Ectodermal cell (in vitro differentiated cells): ENCODE measurements around the gene CENPU.
"Not testable (repeated sequence)": the region's sequence is repeated elsewhere in the genome, so short reads cannot be mapped to it uniquely, and the experiment has no call there.

ENCODE experiments used
- H3K27ac ChIP-seq: 2 replicates; pipeline ENCODE4 v1.7.0; 2013; ENCODE audit warnings: mild to moderate bottlenecking, low read depth, low read length; ENCODE audit not compliant: insufficient read depth, poor library complexity, severe bottlenecking
- H3K27me3 ChIP-seq: 2 replicates; pipeline ENCODE4 v1.7.0; 2013; ENCODE audit warnings: mild to moderate bottlenecking, low read length; ENCODE audit not compliant: insufficient read depth, control insufficient read depth, poor library complexity, severe bottlenecking
- H3K36me3 ChIP-seq: one replicate; pipeline ENCODE4 v1.7.0; 2013; ENCODE audit warnings: low read length; ENCODE audit not compliant: control insufficient read depth, insufficient read depth
- H3K4me1 ChIP-seq: one replicate; pipeline ENCODE4 v1.7.0; 2013; ENCODE audit warnings: low read length; ENCODE audit not compliant: control insufficient read depth, insufficient read depth
- H3K4me3 ChIP-seq: 2 replicates; pipeline ENCODE4 v1.7.0; 2013; ENCODE audit warnings: low read depth, low read length, control low read depth; ENCODE audit not compliant: insufficient read depth
- H3K9me3 ChIP-seq: 2 replicates; pipeline ENCODE4 v1.7.0; 2013; ENCODE audit warnings: mild to moderate bottlenecking, low read length, moderate library complexity; ENCODE audit not compliant: control insufficient read depth
- WGBS, 2 experiments: methylation state at CpG; one replicate each; pipeline ENCODE4 v1.1.7; 2013; ENCODE audit warnings: missing lambda C conversion rate in 2 of 2; 5-methylcytosine and 5-hydroxymethylcytosine counted together

Gene CENPU

GRCh38 chr4:184655889-184656869 lies 77.7 kb downstream of the CENPU start:
- Histone ChIP-seq H3K36me3 (peaks cover 1% of the 10 kb centered on the region), H3K27me3 (no peaks in the 10 kb centered on the region), H3K4me3 (no peak overlapping the region), H3K9me3 (no peaks in the 10 kb centered on the region), H3K4me1 (no peaks in the 10 kb centered on the region), H3K27ac (no peak overlapping the region)
- WGBS, 2 experiments: 97 to 99% methylated on average over 6 to 7 of the region's 8 CpGs

GRCh38 chr4:184653650-184654049 lies 80.2 kb downstream of the CENPU start:
- Histone ChIP-seq H3K4me1 (no peaks in the 10 kb centered on the region), H3K27me3 (no peaks in the 10 kb centered on the region), H3K36me3 (no peaks in the 10 kb centered on the region), H3K9me3 (no peaks in the 10 kb centered on the region), H3K27ac (no peak overlapping the region), H3K4me3 (no peak overlapping the region)
- 63 to 95% methylated on average over 1 to 2 of the region's 2 CpGs for WGBS, 2 experiments

GRCh38 chr4:184652681-184653080 lies 81.2 kb downstream of the CENPU start:
- not testable (repeated sequence) for H3K27ac ChIP-seq, H3K4me3 ChIP-seq, H3K9me3 ChIP-seq, H3K4me1 ChIP-seq, H3K36me3 ChIP-seq, H3K27me3 ChIP-seq

GRCh38 chr4:184651899-184652298 lies 82.0 kb downstream of the CENPU start:
- H3K27ac ChIP-seq: no peak overlapping the region
- no peaks in the 10 kb centered on the region for H3K27me3 ChIP-seq
- H3K9me3 ChIP-seq: no peaks in the 10 kb centered on the region
- no peaks in the 10 kb centered on the region for H3K36me3 ChIP-seq
- H3K4me3 ChIP-seq: no peak overlapping the region
- H3K4me1 ChIP-seq: peaks cover 11% of the 10 kb centered on the region
- WGBS, 2 experiments: 90 to 91% methylated on average over 8 of the region's 8 CpGs

- Histone ChIP-seq H3K9me3 (no peaks in the 10 kb centered on the region), H3K36me3 (no peaks in the 10 kb centered on the region), H3K27me3 (no peaks in the 10 kb centered on the region), H3K4me1 (peaks cover 11% of the 10 kb centered on the region), H3K4me3 (peak overlapping the region; percentile 83), H3K27ac (peak overlapping the region; percentile 80)
- WGBS, 2 experiments: 50 to 57% methylated on average over 20 to 21 of the region's 21 CpGs
Measured at GRCh38 chr4:184649971-184650855, 83.7 kb downstream of the CENPU start.

GRCh38 chr4:184649026-184649970 lies 84.6 kb downstream of the CENPU start, which contains the start of the genes CASP3 and PRIMPOL:
Gene CASP3 (minus strand): TSS chr4:184649447. CDS start chr4:184638453, 10,994 bp downstream.
Gene PRIMPOL (plus strand): TSS chr4:184649738. CDS start chr4:184657141, 7,403 bp downstream.
- H3K36me3 ChIP-seq: no peaks in the 10 kb centered on the region
- no peaks in the 10 kb centered on the region for H3K9me3 ChIP-seq
- H3K27ac ChIP-seq: peak within 1 kb of the TSS; percentile 81
- H3K4me3 ChIP-seq: peak within 1 kb of the TSS; percentile 83
- no peaks in the 10 kb centered on the region for H3K27me3 ChIP-seq
- 0% methylated on average over 90 of the region's 90 CpGs for WGBS, 2 experiments
- H3K4me1 ChIP-seq: peaks cover 17% of the 10 kb centered on the region

- Histone ChIP-seq H3K27ac (peak overlapping the region; percentile 81), H3K4me1 (peaks cover 17% of the 10 kb centered on the region), H3K4me3 (peak overlapping the region; percentile 83), H3K27me3 (no peaks in the 10 kb centered on the region), H3K36me3 (no peaks in the 10 kb centered on the region), H3K9me3 (no peaks in the 10 kb centered on the region)
- 0 to 1% methylated on average over 52 of the region's 52 CpGs for WGBS, 2 experiments
Measured at GRCh38 chr4:184648313-184649025, 85.4 kb downstream of the CENPU start.

GRCh38 chr4:184648054-184648312 lies 85.9 kb downstream of the CENPU start:
- WGBS, 2 experiments: 9% methylated on average over 6 of the region's 6 CpGs
- no peak overlapping the region for H3K27ac ChIP-seq
- H3K36me3 ChIP-seq: no peaks in the 10 kb centered on the region
- H3K27me3 ChIP-seq: no peaks in the 10 kb centered on the region
- peaks cover 17% of the 10 kb centered on the region for H3K4me1 ChIP-seq
- no peaks in the 10 kb centered on the region for H3K9me3 ChIP-seq
- peak overlapping the region; percentile 83 for H3K4me3 ChIP-seq
